ENCODE measurements around the gene CASK.
A peak's percentile ranks its signal among the peaks of the same experiment; 100 is the strongest.

Gene CASK

GRCh38 chrX:41923211-41923977, at the start of gene CASK:
TSS of gene CASK (minus strand) at chrX:41923554. CDS start at chrX:41922988, 566 bp downstream.
- DNase-seq (ENCODE audit: low spot score), result peak; percentile 82

GRCh38 chrX:41971346-41971745, 48.0 kb upstream of the CASK start:
- DNase-seq (ENCODE audit: low spot score), result no peak

- no peak for DNase-seq (ENCODE audit: low spot score)
These were observed 47.1 kb upstream of the CASK start for GRCh38 chrX:41970419-41970818.

- DNase-seq (ENCODE audit: low spot score), result no peak
These were observed 40.0 kb upstream of the CASK start for GRCh38 chrX:41963348-41963747.

- no peak for DNase-seq (ENCODE audit: low spot score)
These were observed 36.8 kb upstream of the CASK start for GRCh38 chrX:41960142-41960541.

- DNase-seq (ENCODE audit: low spot score), result no peak
These were observed 35.5 kb upstream of the CASK start for GRCh38 chrX:41958861-41959260.

- DNase-seq (ENCODE audit: low spot score), result no peak
These were observed 32.7 kb upstream of the CASK start for GRCh38 chrX:41956027-41956426.

GRCh38 chrX:41952102-41952501, 28.7 kb upstream of the CASK start:
- DNase-seq (ENCODE audit: low spot score), result no peak

- no peak for DNase-seq (ENCODE audit: low spot score)
These were observed 23.7 kb upstream of the CASK start for GRCh38 chrX:41946989-41947612.

- no peak for DNase-seq (ENCODE audit: low spot score)
These were observed 22.9 kb upstream of the CASK start for GRCh38 chrX:41946235-41946634.

GRCh38 chrX:41935832-41936231, 12.5 kb upstream of the CASK start:
- DNase-seq (ENCODE audit: low spot score), result no peak

GRCh38 chrX:41933546-41933945, 10.2 kb upstream of the CASK start:
- DNase-seq (ENCODE audit: low spot score), result no peak

- DNase-seq (ENCODE audit: low spot score), result no peak
These were observed 9.5 kb upstream of the CASK start for GRCh38 chrX:41932885-41933284.

- DNase-seq (ENCODE audit: low spot score), result no peak
These were observed 8.2 kb upstream of the CASK start for GRCh38 chrX:41931591-41931990.

GRCh38 chrX:41923978-41924683, 777 bp upstream of the CASK start:
- peak; percentile 19 for DNase-seq (ENCODE audit: low spot score)

- DNase-seq (ENCODE audit: low spot score), result no peak
These were observed 763 bp downstream of the CASK start for GRCh38 chrX:41922431-41923151.

- DNase-seq (ENCODE audit: low spot score), result peak; percentile 50
These were observed 1.6 kb downstream of the CASK start for GRCh38 chrX:41921492-41922430.

- DNase-seq (ENCODE audit: low spot score), result no peak
These were observed 3.5 kb downstream of the CASK start for GRCh38 chrX:41919870-41920269.

- DNase-seq (ENCODE audit: low spot score), result no peak
These were observed 5.8 kb downstream of the CASK start for GRCh38 chrX:41917517-41917916.

GRCh38 chrX:41913476-41913875, 9.9 kb downstream of the CASK start:
- DNase-seq (ENCODE audit: low spot score), result no peak

- no peak for DNase-seq (ENCODE audit: low spot score)
These were observed 10.4 kb downstream of the CASK start for GRCh38 chrX:41912923-41913322.

Measured in RKO (cell line).